Measurements from ENCODE around the gene TRPC6. TPM values are rescaled to one million over a fixed set of nuclear protein-coding genes. Genes with fewer than 3 reads are reported as not detected.

TRPC6 gene
- total and polyA plus RNA-seq, 9 donors = 8.8 to 19.2 (median 10.8) TPM

- peak overlapping the region; percentile 47 for H3K27ac ChIP-seq (ENCODE audit: low read length)
- H3K4me1 ChIP-seq (ENCODE audit: control insufficient read depth, insufficient read depth, low read length) = peaks cover 12% of the 10 kb centered on the region
- WGBS (ENCODE audit: insufficient coverage) = under 1% methylated on average over 18 of the region's 19 CpGs
- H3K9me3 ChIP-seq (replicated peaks; ENCODE audit: control insufficient read depth, low read depth, low read length) = peaks cover 2% of the 10 kb centered on the region
- DNase-seq = no peak
- H3K36me3 ChIP-seq (ENCODE audit: control insufficient read depth, insufficient read depth, low read length) = no peaks in the 10 kb centered on the region
- H3K4me3 ChIP-seq (ENCODE audit: low read length) = peak overlapping the region; percentile 64
- H3K27me3 ChIP-seq (ENCODE audit: control insufficient read depth, insufficient read depth, low read length) = peaks cover 26% of the 10 kb centered on the region
These were observed 887 bp downstream of the TRPC6 start for GRCh38 chr11:101582989-101583250.

GRCh38 chr11:101582236-101582988 is 1.4 kb downstream of the TRPC6 start:
- WGBS (ENCODE audit: insufficient coverage) = 3% methylated on average over 30 of the region's 35 CpGs
- Histone ChIP-seq H3K4me1 (ENCODE audit: control insufficient read depth, insufficient read depth, low read length) (peaks cover 12% of the 10 kb centered on the region), H3K4me3 (ENCODE audit: low read length) (peak overlapping the region; percentile 64), H3K27me3 (ENCODE audit: control insufficient read depth, insufficient read depth, low read length) (peaks cover 26% of the 10 kb centered on the region), H3K27ac (ENCODE audit: low read length) (peak overlapping the region; percentile 47), H3K9me3 (replicated peaks; ENCODE audit: control insufficient read depth, low read depth, low read length) (peaks cover 2% of the 10 kb centered on the region), H3K36me3 (ENCODE audit: control insufficient read depth, insufficient read depth, low read length) (no peaks in the 10 kb centered on the region)
- DNase-seq = no peak

- H3K27ac ChIP-seq (ENCODE audit: low read length) = no peak overlapping the region
- H3K27me3 ChIP-seq (ENCODE audit: control insufficient read depth, insufficient read depth, low read length) = peaks cover 7% of the 10 kb centered on the region
- H3K9me3 ChIP-seq (replicated peaks; ENCODE audit: control insufficient read depth, low read depth, low read length) = peaks cover 2% of the 10 kb centered on the region
- DNase-seq = no peak
- 72% methylated on average over 3 of the region's 6 CpGs for WGBS (ENCODE audit: insufficient coverage)
- H3K4me1 ChIP-seq (ENCODE audit: control insufficient read depth, insufficient read depth, low read length) = peaks cover 8% of the 10 kb centered on the region
- H3K36me3 ChIP-seq (ENCODE audit: control insufficient read depth, insufficient read depth, low read length) = no peaks in the 10 kb centered on the region
- no peak overlapping the region for H3K4me3 ChIP-seq (ENCODE audit: low read length)
These were observed 6.3 kb downstream of the TRPC6 start for GRCh38 chr11:101577461-101577860.

GRCh38 chr11:101576456-101576855 is 7.4 kb downstream of the TRPC6 start:
- peaks cover 2% of the 10 kb centered on the region for H3K9me3 ChIP-seq (replicated peaks; ENCODE audit: control insufficient read depth, low read depth, low read length)
- peak; percentile 45 for DNase-seq
- no peaks in the 10 kb centered on the region for H3K27me3 ChIP-seq (ENCODE audit: control insufficient read depth, insufficient read depth, low read length)
- H3K36me3 ChIP-seq (ENCODE audit: control insufficient read depth, insufficient read depth, low read length) = no peaks in the 10 kb centered on the region
- H3K4me3 ChIP-seq (ENCODE audit: low read length) = no peak overlapping the region
- H3K27ac ChIP-seq (ENCODE audit: low read length) = no peak overlapping the region
- peaks cover 3% of the 10 kb centered on the region for H3K4me1 ChIP-seq (ENCODE audit: control insufficient read depth, insufficient read depth, low read length)

GRCh38 chr11:101574886-101575285 is 8.9 kb downstream of the TRPC6 start:
- peaks cover 3% of the 10 kb centered on the region for H3K4me1 ChIP-seq (ENCODE audit: control insufficient read depth, insufficient read depth, low read length)
- DNase-seq = no peak
- H3K9me3 ChIP-seq (replicated peaks; ENCODE audit: control insufficient read depth, low read depth, low read length) = peaks cover 2% of the 10 kb centered on the region
- no CpG with 5 or more reads among the region's 1 CpG for WGBS (ENCODE audit: insufficient coverage)
- no peak overlapping the region for H3K27ac ChIP-seq (ENCODE audit: low read length)
- H3K4me3 ChIP-seq (ENCODE audit: low read length) = no peak overlapping the region
- no peaks in the 10 kb centered on the region for H3K36me3 ChIP-seq (ENCODE audit: control insufficient read depth, insufficient read depth, low read length)
- H3K27me3 ChIP-seq (ENCODE audit: control insufficient read depth, insufficient read depth, low read length) = no peaks in the 10 kb centered on the region

- Histone ChIP-seq H3K4me1 (ENCODE audit: control insufficient read depth, insufficient read depth, low read length) (no peaks in the 10 kb centered on the region), H3K27ac (ENCODE audit: low read length) (no peak overlapping the region), H3K27me3 (ENCODE audit: control insufficient read depth, insufficient read depth, low read length) (no peaks in the 10 kb centered on the region), H3K4me3 (ENCODE audit: low read length) (no peak overlapping the region), H3K9me3 (replicated peaks; ENCODE audit: control insufficient read depth, low read depth, low read length) (no peaks in the 10 kb centered on the region), H3K36me3 (ENCODE audit: control insufficient read depth, insufficient read depth, low read length) (no peaks in the 10 kb centered on the region)
- no peak for DNase-seq
- 10% methylated on average over 1 of the region's 5 CpGs for WGBS (ENCODE audit: insufficient coverage)
These were observed 16.7 kb downstream of the TRPC6 start for GRCh38 chr11:101567071-101567470.

- DNase-seq = no peak
- no peak overlapping the region for H3K27ac ChIP-seq (ENCODE audit: low read length)
- H3K9me3 ChIP-seq (replicated peaks; ENCODE audit: control insufficient read depth, low read depth, low read length) = no peaks in the 10 kb centered on the region
- H3K4me1 ChIP-seq (ENCODE audit: control insufficient read depth, insufficient read depth, low read length) = no peaks in the 10 kb centered on the region
- no peaks in the 10 kb centered on the region for H3K36me3 ChIP-seq (ENCODE audit: control insufficient read depth, insufficient read depth, low read length)
- WGBS (ENCODE audit: insufficient coverage) = 68% methylated on average over 6 of the region's 8 CpGs
- H3K27me3 ChIP-seq (ENCODE audit: control insufficient read depth, insufficient read depth, low read length) = no peaks in the 10 kb centered on the region
- H3K4me3 ChIP-seq (ENCODE audit: low read length) = no peak overlapping the region
These were observed 17.2 kb downstream of the TRPC6 start for GRCh38 chr11:101566626-101567025.

GRCh38 chr11:101563166-101563565 is 20.6 kb downstream of the TRPC6 start:
- H3K27ac ChIP-seq (ENCODE audit: low read length) = no peak overlapping the region
- WGBS (ENCODE audit: insufficient coverage) = 100% methylated on average over 1 of the region's 2 CpGs
- H3K9me3 ChIP-seq (replicated peaks; ENCODE audit: control insufficient read depth, low read depth, low read length) = no peaks in the 10 kb centered on the region
- H3K4me3 ChIP-seq (ENCODE audit: low read length) = no peak overlapping the region
- H3K27me3 ChIP-seq (ENCODE audit: control insufficient read depth, insufficient read depth, low read length) = no peaks in the 10 kb centered on the region
- DNase-seq = no peak
- H3K4me1 ChIP-seq (ENCODE audit: control insufficient read depth, insufficient read depth, low read length) = no peaks in the 10 kb centered on the region
- H3K36me3 ChIP-seq (ENCODE audit: control insufficient read depth, insufficient read depth, low read length) = no peaks in the 10 kb centered on the region

- Histone ChIP-seq H3K36me3 (ENCODE audit: control insufficient read depth, insufficient read depth, low read length) (no peaks in the 10 kb centered on the region), H3K4me1 (ENCODE audit: control insufficient read depth, insufficient read depth, low read length) (no peaks in the 10 kb centered on the region), H3K9me3 (replicated peaks; ENCODE audit: control insufficient read depth, low read depth, low read length) (no peaks in the 10 kb centered on the region), H3K4me3 (ENCODE audit: low read length) (no peak overlapping the region), H3K27ac (ENCODE audit: low read length) (no peak overlapping the region), H3K27me3 (ENCODE audit: control insufficient read depth, insufficient read depth, low read length) (no peaks in the 10 kb centered on the region)
- 50% methylated on average over 2 of the region's 4 CpGs for WGBS (ENCODE audit: insufficient coverage)
- DNase-seq = peak; percentile 77
These were observed 28.4 kb downstream of the TRPC6 start for GRCh38 chr11:101555366-101555765.

- Histone ChIP-seq H3K27ac (ENCODE audit: low read length) (no peak overlapping the region), H3K4me1 (ENCODE audit: control insufficient read depth, insufficient read depth, low read length) (no peaks in the 10 kb centered on the region), H3K9me3 (replicated peaks; ENCODE audit: control insufficient read depth, low read depth, low read length) (no peaks in the 10 kb centered on the region), H3K27me3 (ENCODE audit: control insufficient read depth, insufficient read depth, low read length) (no peaks in the 10 kb centered on the region), H3K4me3 (ENCODE audit: low read length) (no peak overlapping the region), H3K36me3 (ENCODE audit: control insufficient read depth, insufficient read depth, low read length) (no peaks in the 10 kb centered on the region)
- 25% methylated on average over 1 of the region's 3 CpGs for WGBS (ENCODE audit: insufficient coverage)
- DNase-seq = peak; percentile 32
These were observed 29.9 kb downstream of the TRPC6 start for GRCh38 chr11:101553891-101554292.

GRCh38 chr11:101552888-101553287 is 30.9 kb downstream of the TRPC6 start:
- no peak overlapping the region for H3K27ac ChIP-seq (ENCODE audit: low read length)
- no peaks in the 10 kb centered on the region for H3K36me3 ChIP-seq (ENCODE audit: control insufficient read depth, insufficient read depth, low read length)
- H3K9me3 ChIP-seq (replicated peaks; ENCODE audit: control insufficient read depth, low read depth, low read length) = no peaks in the 10 kb centered on the region
- DNase-seq = no peak
- H3K4me3 ChIP-seq (ENCODE audit: low read length) = no peak overlapping the region
- WGBS (ENCODE audit: insufficient coverage) = no CpG with 5 or more reads among the region's 2 CpGs
- no peaks in the 10 kb centered on the region for H3K4me1 ChIP-seq (ENCODE audit: control insufficient read depth, insufficient read depth, low read length)
- H3K27me3 ChIP-seq (ENCODE audit: control insufficient read depth, insufficient read depth, low read length) = no peaks in the 10 kb centered on the region
